Aorta (tissue), 5 donors: Measurements from ENCODE around the gene TREML1. TPM values are rescaled to one million over a fixed set of nuclear protein-coding genes. Genes with fewer than 3 reads are reported as not detected.
"Not testable (repeated sequence)": the region's sequence is repeated elsewhere in the genome, so short reads cannot be mapped to it uniquely, and the experiment has no call there.

Experiments
- ATAC-seq: fragments of 200-7000 bp; cut with Tn5 transposase; one replicate; pipeline ENCODE4 v1.9.1; 2022; ENCODE audit warnings: moderate library complexity; ENCODE audit not compliant: low FRiP score
- DNase-seq, 2 donors: peaks; one replicate each; pipeline ENCODE4 v3.0.0-alpha.2; 2020
- H3K27ac ChIP-seq, 2 donors: one replicate each; pipeline ENCODE4 v1.5.1; 2013; ENCODE audit warnings: low read length in 2 of 2, mild to moderate bottlenecking in 2 of 2, moderate library complexity in 2 of 2, control low read depth in 1 of 2, inconsistent platforms in 1 of 2, low read depth in 1 of 2
- H3K27me3 ChIP-seq, 2 donors: one replicate each; pipeline ENCODE4 v1.6.1; 2013; ENCODE audit warnings: control low read depth in 1 of 2, low read length in 1 of 2, mild to moderate bottlenecking in 1 of 2, moderate library complexity in 1 of 2; ENCODE audit not compliant: insufficient read depth in 2 of 2, control insufficient read depth in 1 of 2
- H3K36me3 ChIP-seq, 2 donors: one replicate each; pipeline ENCODE4 v1.6.1; 2013; ENCODE audit warnings: control low read depth in 1 of 2, low read length in 1 of 2, mild to moderate bottlenecking in 1 of 2; ENCODE audit not compliant: insufficient read depth in 2 of 2, control insufficient read depth in 1 of 2
- H3K4me1 ChIP-seq, 2 donors: one replicate each; pipeline ENCODE4 v1.6.1; 2013; ENCODE audit warnings: low read length in 2 of 2, control low read depth in 1 of 2, mild to moderate bottlenecking in 1 of 2, moderate library complexity in 1 of 2; ENCODE audit not compliant: insufficient read depth in 2 of 2, control insufficient read depth in 1 of 2
- H3K4me3 ChIP-seq, 2 donors: one replicate each; pipeline ENCODE4 v1.5.1; 2013; ENCODE audit warnings: low read length in 2 of 2, control low read depth in 1 of 2, mild to moderate bottlenecking in 1 of 2
- H3K9me3 ChIP-seq: one replicate; pipeline ENCODE4 v1.6.1; 2013; ENCODE audit warnings: mild to moderate bottlenecking, low read length; ENCODE audit not compliant: control insufficient read depth
- WGBS, 2 donors: extraction: QIAGEN DNeasy Blood & Tissue Kit; methylation state at CpG; one replicate each; pipeline ENCODE4 v1.1.7; 2013; 5-methylcytosine and 5-hydroxymethylcytosine counted together
- intact Hi-C, 2 donors: fragments of 100-400 bp; cut with DNase I; formaldehyde crosslinking; loops; one replicate each; pipeline versions ENCODE4 v1.14.2 to v1.15.0; 2022
- polyA plus RNA-seq, 2 donors: library from polyadenylated mRNA; stranded (reverse); fragments of 200-250 nt; gene quantifications; one replicate each; pipeline ENCODE4 v1.2.3, GENCODE V29; 2013
- total RNA-seq, 2 donors: library from RNA; stranded (reverse); fragmentation: NEBNext Ultra II Directional; extraction: Animal tissue kit (Norgen Biotek cat#: 25700); gene quantifications; one replicate each; pipeline ENCODE4 v1.2.1, GENCODE V29; 2021
- donor health status: healthy with polysubstance abuse.
- donor health status: Bipolar disorder and iron deficiency.
- donor health status: DM: no; HTN: no; CAD: no.
- donor health status: DM: no; HTN: no; CAD: no.
- donor health status: DM: yes; HTN: yes; CAD: no.

Gene TREML1
- total and polyA plus RNA-seq, 4 donors = 1.2 to 1.7 TPM; not detected in 2

- H3K4me1 ChIP-seq = no peaks in the 10 kb centered on the region
Observed at GRCh38 chr6:41135062-41135832, 18.9 kb downstream of the TREML1 start.

GRCh38 chr6:41132254-41132653 is 21.9 kb downstream of the TREML1 start:
- Histone ChIP-seq H3K4me1 (no peaks in the 10 kb centered on the region), H3K27me3 (no peaks in the 10 kb centered on the region), H3K36me3 (peaks cover 2 to 4% of the 10 kb centered on the region in 2 donors), H3K9me3 (no peaks in the 10 kb centered on the region), H3K27ac (no peak overlapping the region), H3K4me3 (no peak overlapping the region)
- intact Hi-C loops = no loop called here
- 64 to 68% methylated on average over 2 of the region's 2 CpGs for WGBS, 2 donors
- DNase-seq (no peak), ATAC-seq (no peak)

More at GRCh38 chr6:41135062-41135832, 18.9 kb downstream of the TREML1 start:
- H3K9me3 ChIP-seq = no peaks in the 10 kb centered on the region
- H3K4me3 ChIP-seq = no peak overlapping the region
- DNase-seq (no peak), ATAC-seq (no peak)
- 92 to 93% methylated on average over 3 of the region's 3 CpGs for WGBS, 2 donors
- H3K27ac ChIP-seq = no peak overlapping the region
- H3K36me3 ChIP-seq = peaks cover 2 to 4% of the 10 kb centered on the region in 2 donors
- H3K27me3 ChIP-seq = no peaks in the 10 kb centered on the region
- intact Hi-C loops = no loop called here

DNA sequence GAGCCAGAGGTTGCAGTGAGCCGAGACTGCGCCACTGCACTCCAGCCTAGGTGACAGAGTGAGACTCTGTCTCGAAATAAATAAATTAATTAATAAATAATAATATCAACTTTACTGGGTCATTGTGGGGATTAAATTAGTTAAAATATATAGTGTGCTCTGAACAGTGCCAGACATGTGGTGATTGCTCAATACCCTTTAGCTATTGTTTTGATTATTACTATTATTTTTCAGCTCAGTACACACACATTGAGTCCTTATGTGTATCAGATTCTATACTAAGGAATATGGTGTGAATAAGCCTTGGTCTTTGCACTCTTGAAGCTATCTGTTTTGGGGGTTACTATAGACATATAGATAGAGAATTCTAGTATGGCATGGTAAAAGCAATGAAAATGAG is 28.9 kb downstream of the TREML1 start:
- Histone ChIP-seq H3K36me3 (peaks cover 3 to 5% of the 10 kb centered on the region in 2 donors), H3K9me3 (no peaks in the 10 kb centered on the region), H3K27ac (no peak overlapping the region), H3K27me3 (no peaks in the 10 kb centered on the region), H3K4me1 (no peaks in the 10 kb centered on the region), H3K4me3 (no peak overlapping the region)
- ATAC-seq = no peak
- 96 to 100% methylated on average over 3 of the region's 3 CpGs for WGBS, 2 donors
- intact Hi-C loops = no loop called here
- no peak for DNase-seq

DNA sequence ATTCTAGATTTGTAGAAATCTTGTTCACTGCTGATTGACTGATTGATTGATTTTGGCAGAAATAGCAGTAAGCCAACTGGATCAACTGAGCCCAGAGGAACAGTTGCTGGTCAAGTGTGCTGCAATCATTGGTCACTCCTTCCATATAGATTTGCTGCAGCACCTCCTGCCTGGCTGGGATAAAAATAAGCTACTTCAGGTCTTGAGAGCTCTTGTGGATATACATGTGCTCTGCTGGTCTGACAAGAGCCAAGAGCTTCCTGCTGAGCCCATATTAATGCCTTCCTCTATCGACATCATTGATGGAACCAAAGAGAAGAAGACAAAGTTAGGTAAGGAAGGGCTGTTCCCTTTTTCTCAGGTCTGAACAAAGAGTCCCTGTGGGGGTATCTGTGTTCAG is 31.2 kb downstream of the TREML1 start:
- ATAC-seq = no peak
- Histone ChIP-seq H3K27me3 (no peaks in the 10 kb centered on the region), H3K27ac (no peak overlapping the region), H3K9me3 (no peaks in the 10 kb centered on the region), H3K4me1 (no peaks in the 10 kb centered on the region), H3K36me3 (peaks cover 3 to 5% of the 10 kb centered on the region in 2 donors), H3K4me3 (no peak overlapping the region)
- DNase-seq = no peak
- 89 to 95% methylated on average over 1 of the region's 1 CpG for WGBS, 2 donors
- intact Hi-C loops = no loop called here

DNA sequence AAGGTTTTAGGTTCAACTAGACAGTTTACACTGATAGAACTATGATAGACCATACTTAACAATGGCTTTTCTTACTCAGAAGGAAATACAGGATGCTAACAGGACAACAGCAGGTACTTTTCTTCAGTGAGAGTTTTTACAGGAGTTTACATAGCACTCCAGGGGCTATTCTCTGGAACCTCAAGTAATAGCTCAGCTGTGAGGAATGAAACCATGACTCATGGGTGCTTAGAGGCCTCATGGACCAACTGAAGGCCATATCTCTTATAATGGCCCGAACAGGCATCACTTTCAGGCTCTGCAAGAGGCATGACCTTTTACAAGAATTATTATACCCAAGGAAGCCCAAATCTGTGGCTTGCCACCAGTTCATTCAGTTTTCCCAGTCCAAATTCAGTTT is 31.8 kb downstream of the TREML1 start:
- ATAC-seq (no peak), DNase-seq (no peak)
- Histone ChIP-seq H3K4me1 (no peaks in the 10 kb centered on the region), H3K36me3 (peaks cover 3 to 5% of the 10 kb centered on the region in 2 donors), H3K4me3 (no peak overlapping the region), H3K27ac (no peak overlapping the region), H3K27me3 (no peaks in the 10 kb centered on the region), H3K9me3 (no peaks in the 10 kb centered on the region)
- intact Hi-C loops = no loop called here
- WGBS, 2 donors = 93 to 96% methylated on average over 1 of the region's 1 CpG

GRCh38 chr6:41120058-41120457 is 34.1 kb downstream of the TREML1 start:
- no peaks in the 10 kb centered on the region for H3K4me1 ChIP-seq
- ATAC-seq = no peak

DNA sequence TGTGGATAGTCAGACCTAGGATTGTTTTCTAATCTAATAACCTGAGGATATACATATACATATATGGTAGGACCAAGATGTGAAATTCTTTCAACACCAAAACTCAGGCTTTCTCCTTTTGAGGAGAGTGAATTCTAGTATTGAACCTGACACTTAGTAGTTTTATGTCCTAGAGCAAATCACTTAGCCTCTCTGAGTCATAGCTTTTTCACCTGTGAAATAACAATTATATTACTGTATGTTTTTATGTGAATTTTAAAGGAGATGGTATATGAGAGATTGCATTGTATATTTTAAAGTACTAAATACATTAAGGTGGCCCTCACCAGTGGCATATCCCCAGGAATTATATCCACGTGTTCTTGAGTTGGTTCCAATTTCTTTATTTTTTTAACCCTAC is 34.6 kb downstream of the TREML1 start:
- Histone ChIP-seq H3K27me3 (no peaks in the 10 kb centered on the region), H3K4me1 (no peaks in the 10 kb centered on the region), H3K36me3 (peaks cover 3 to 5% of the 10 kb centered on the region in 2 donors), H3K27ac (no peak overlapping the region), H3K9me3 (no peaks in the 10 kb centered on the region), H3K4me3 (no peak overlapping the region)
- WGBS, 2 donors = 55 to 62% methylated on average over 1 of the region's 1 CpG
- ATAC-seq (no peak), DNase-seq (no peak)
- intact Hi-C loops = no loop called here

More at GRCh38 chr6:41120058-41120457, 34.1 kb downstream of the TREML1 start:
- Histone ChIP-seq H3K27me3 (no peaks in the 10 kb centered on the region), H3K9me3 (no peaks in the 10 kb centered on the region), H3K27ac (no peak overlapping the region), H3K4me3 (no peak overlapping the region), H3K36me3 (peaks cover 3 to 5% of the 10 kb centered on the region in 2 donors)
- intact Hi-C loops = no loop called here
- DNase-seq = no peak
- WGBS, 2 donors = 94 to 100% methylated on average over 1 of the region's 1 CpG

- 91% methylated on average over 2 of the region's 2 CpGs for WGBS, 2 donors
- H3K36me3 ChIP-seq, H3K4me1 ChIP-seq, DNase-seq, H3K27me3 ChIP-seq, H3K27ac ChIP-seq, H3K4me3 ChIP-seq, H3K9me3 ChIP-seq, intact Hi-C loops, ATAC-seq: not testable (repeated sequence)
Observed at GRCh38 chr6:41115027-41115426, 39.1 kb downstream of the TREML1 start.

GRCh38 chr6:41111017-41111416 is 43.1 kb downstream of the TREML1 start:
- H3K27ac ChIP-seq = no peak overlapping the region
- H3K9me3 ChIP-seq = no peaks in the 10 kb centered on the region
- no peak for ATAC-seq
- intact Hi-C loops = no loop called here
- H3K27me3 ChIP-seq = no peaks in the 10 kb centered on the region
- peaks cover 0 to 3% of the 10 kb centered on the region in 2 donors for H3K36me3 ChIP-seq
- 87 to 91% methylated on average over 3 of the region's 3 CpGs for WGBS, 2 donors
- H3K4me3 ChIP-seq = no peak overlapping the region
- no peak for DNase-seq
- no peaks in the 10 kb centered on the region for H3K4me1 ChIP-seq
